ENCODE measurements around the gene STK35.

Gene STK35

DNA sequence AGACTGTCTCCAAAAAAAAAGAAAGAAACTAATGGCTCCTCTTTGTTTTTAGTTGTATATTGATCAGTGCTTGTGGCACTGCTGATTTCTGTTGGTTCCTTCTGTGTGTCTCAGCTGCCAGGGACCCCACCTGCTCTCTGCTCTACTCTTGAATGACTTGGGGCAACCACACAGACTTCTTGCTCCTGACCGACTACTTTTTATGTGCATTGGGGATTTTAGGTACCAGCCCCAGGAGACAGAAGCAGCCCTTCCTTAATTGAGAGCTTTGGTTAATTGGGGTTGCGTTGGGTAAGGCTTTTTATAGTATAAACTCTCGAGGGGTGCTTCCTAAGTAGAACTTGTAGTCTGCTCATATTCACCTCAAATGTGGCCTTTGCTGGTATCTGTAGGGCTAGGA, 6.9 kb downstream of the STK35 start:
- DNase-seq (ENCODE audit: low read depth) = no peak

DNA sequence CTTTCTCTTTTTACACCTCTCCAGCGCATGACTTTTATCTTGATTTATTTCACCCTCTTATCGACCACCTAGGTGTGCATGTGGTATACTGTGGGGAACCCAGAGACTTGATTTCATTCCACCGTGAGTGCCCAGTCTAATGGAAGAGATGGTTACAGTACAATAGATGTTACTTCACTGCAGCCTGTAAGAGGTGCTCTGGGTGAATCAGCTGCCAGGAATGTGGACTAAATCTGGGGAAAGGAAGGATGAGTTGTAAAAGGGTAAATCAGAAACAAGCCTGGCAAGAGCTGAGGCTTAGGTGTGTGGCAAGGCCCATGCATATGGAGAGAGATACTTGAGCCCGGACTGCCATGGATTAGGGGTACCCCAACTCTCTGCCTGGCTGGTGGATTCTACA, 7.4 kb downstream of the STK35 start:
- DNase-seq (ENCODE audit: low read depth) = no peak

DNA sequence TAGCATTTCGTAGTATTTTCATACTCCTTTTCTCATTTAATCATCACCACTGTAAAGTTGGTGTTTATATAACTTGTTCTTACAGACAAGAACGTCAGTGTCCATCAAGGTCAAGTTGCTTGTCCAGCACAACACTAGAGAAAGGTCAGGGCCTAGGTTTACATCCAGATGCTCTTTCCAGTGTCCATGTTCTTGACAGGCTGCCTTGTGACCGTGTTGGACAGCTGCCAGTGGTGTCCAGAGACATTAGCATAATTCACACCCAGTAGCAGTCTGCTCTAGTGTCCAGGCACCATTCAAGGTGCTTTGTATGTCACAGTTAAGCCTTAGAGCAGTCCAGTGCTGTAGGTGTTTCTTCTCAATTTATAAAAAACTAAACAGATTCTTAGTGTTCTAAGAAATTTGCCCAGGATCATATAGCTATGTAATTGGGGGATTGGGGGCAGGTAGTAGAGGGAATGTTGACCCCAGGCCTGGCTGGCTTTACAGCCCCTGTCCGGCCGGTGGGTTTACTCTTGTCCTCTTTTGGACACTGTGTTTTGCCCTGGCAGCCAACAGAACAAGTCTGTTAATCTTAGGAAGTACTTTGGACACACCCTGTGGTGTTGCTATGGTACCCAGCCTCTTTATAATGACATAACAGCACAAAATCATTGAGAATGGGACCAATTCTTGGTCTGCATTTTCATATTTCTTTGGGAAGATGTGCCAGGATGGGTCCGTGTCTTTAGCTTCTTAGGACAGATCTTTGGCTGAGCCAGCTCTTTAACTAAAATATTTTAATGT, 8.0 kb downstream of the STK35 start:
- no peak for DNase-seq (ENCODE audit: low read depth)

DNA sequence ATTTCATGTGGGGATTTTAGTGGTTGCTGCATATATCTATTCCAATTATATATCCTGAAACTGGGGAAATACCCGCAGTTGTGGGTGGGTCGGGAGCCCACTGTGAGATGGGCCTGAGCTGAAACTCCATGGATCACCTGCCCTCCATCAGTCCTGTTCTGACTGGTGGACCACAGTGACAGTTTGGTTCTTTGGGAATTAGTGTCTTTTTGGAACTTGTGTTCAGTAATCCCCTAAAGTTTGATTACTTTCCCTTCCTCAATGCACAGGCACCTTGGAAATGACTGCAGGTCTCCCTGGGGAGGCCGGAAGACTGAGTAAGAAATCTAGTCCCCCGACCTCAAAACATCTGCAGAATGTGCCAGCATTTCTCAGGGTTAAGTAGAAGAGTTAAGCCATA, 11.3 kb downstream of the STK35 start:
- DNase-seq (ENCODE audit: low read depth) = no peak

DNA sequence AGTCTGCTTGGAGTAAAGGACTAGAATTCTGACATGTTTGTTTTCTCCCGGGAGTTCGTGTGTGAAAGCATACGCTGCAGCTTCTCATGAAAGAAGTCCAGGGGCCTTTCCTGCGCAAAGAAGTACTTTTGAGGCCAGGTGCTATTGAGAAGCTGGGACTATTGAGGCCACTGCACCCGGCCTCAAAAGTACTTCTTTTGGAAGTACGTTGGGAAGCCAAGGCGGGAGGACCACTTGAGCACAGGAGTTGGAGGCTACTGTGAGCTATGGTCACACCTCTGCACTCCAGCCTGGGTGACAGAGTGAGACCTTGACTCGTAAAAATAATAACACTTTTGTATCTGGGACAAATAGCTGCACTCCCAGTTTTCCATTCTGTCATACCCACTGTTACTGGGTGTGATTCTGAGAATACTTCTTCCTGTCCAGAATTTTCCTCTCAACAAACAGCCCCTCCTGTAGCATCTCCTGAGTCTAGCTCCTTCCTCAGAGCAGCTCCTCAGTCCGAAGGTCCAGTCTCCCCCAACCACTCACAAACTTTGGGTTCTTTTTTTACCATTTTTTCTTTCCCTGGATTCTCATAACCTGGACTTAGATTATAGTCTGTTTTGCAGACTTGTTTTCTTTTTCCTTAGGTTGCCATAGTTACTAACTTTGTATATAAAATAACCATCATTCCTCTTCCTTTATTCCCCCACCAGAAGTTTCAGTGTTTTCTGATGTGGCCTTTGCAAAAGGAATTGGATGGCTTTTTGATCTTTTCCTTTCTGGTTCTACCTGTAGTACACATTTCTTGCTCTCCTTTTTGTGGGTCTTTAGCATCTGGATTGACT, 12.7 kb downstream of the STK35 start:
- DNase-seq (ENCODE audit: low read depth) = no peak

DNA sequence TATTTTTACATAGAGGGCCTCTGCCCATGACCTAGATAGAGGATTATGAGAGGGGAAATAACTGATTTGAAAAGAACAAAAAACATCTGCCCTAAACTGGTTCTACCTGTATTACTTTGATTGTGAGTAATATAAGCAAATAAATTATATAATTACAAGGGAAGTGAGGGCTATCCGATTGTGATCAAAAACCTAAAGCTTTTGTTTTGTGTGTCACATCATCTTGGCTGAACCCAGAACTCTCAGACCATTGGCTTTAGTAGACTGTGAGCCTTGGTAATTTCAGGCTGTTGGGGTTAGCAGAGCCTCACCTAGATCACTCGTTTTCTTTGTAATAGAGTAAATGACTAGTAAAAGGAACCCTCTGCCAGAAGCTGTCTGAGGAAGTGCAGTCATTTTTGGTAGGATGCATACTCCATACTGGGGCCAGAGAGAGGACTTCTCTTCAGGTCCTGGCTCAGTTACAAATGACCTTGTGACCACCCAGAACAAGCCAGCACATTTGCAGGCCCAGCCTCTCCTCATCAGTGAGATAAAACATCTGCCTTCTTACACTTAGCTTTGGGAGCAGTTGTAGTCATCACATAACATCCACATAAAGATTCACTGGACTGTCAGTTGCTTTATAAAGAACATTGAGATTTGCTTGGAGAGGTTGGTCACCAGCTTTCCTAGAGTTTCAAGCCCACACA, 13.5 kb downstream of the STK35 start:
- DNase-seq (ENCODE audit: low read depth) = no peak

DNA sequence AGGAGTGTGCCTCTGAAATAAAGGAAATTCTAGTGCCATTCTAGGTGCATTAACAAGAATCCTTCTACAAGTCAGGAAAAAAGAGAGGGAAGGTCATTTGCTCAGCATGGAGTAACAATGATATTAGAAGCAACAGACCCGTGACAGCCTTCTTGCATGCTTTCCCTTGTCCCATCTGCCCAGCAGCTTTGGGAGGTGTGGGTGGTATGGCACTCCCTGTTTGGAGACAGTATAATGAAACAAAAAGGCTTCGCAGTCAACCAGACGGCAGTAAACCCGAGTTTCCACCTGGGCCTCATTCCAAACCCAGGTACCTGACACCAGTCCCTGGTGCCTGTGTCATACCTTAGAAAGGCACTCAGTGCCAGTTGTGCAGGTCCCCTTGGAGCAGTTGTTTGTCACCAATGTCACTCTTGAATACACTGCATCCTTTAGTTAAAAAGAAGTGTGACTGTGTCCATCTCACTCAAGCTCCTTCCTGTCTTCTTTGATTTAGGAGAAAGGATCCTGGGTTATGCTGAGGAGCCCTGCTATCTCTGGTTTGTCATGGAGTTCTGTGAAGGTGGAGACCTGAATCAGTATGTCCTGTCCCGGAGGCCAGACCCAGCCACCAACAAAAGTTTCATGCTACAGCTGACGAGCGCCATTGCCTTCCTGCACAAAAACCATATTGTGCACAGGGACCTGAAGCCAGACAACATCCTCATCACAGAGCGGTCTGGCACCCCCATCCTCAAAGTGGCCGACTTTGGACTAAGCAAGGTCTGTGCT, 14.7 kb downstream of the STK35 start:
- no peak for DNase-seq (ENCODE audit: low read depth)

DNA sequence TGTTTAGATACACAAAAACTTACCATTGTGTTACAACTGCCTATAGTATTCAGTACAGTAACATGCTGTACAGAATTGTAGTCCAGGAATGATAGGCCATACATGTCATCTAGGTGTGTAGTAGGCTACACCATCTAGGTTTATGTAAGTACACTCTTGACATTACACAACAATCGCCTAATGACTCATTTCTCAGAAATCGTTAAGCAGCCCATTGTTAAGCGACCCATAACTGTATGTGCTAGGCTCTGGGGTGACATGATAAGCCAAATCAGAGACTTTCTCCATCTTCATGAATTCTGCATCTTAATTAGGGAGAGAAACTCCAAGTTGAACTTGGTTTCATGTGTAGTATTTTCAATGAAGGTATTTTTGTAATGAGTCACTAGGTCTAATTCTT, 17.2 kb downstream of the STK35 start:
- DNase-seq (ENCODE audit: low read depth) = no peak

DNA sequence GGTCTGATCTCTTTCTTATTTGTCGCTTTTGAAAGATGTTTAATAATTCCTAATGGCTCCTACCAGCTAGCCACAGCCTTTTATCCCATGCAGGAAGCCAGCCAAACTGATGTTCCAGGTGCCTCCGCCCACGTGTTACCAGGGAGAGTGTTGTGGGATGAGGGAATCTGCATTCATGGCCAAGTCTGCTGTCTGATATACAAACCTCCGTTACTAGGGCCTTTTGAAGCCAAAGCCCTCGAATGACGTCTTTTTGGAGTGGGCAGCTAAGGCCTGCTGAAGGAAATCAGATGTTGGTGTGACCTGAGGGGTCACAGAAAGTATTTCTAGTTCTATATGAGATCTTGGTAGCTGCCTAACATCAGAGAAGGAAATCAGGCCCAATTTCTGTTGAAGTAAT, 21.3 kb downstream of the STK35 start:
- no peak for DNase-seq (ENCODE audit: low read depth)

DNA sequence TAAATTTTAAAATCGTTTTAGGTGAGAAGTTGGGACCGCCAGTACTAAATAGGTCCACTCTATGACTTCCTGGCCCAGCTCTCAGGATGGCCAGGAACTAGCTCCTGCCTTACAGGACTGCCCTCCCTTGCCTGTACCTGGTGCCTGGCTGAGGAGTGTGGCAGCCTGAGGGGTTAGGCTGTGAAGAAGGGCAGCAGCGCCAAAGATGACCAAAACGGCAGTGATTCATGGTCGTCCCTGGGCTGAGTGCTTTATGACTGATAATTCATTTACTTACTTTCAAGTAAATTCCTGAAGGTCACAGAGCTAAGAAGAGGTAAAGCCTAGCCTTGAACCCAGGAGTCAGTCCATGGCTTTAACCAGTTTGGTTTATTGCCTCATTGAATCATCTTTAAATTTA, 22.1 kb downstream of the STK35 start:
- no peak for DNase-seq (ENCODE audit: low read depth)

DNA sequence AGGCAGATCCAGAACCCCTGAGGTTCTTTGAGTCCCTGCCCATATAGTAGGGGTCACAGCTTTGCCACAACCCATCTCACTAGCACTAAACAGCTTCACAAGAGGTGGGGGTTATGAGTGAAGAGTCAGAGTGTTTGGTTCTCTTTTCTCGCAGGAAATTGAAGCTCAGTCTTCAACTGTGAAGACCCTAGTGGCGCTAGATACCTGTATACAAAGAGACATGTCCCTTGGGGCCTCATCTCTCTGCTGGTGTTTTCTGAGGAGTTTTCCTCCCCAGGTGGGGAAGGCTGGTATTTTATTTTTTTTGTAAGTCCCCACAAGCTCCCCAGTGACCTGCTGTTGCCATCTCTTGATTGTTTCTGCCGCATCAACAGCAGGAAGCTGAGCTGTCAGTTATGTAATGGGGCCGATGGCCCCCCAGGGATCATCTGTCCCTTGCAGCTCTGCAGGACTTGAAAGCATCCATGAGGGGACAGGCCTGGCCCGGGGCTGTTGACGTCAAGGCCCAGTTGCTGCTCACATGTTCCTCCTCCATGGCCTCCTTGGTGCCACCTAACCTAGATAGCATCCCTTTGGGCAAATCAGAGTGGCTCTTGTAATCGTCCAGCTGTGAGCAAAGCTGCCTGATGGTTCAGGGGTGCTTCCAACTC, 23.1 kb downstream of the STK35 start:
- no peak for DNase-seq (ENCODE audit: low read depth)

DNA sequence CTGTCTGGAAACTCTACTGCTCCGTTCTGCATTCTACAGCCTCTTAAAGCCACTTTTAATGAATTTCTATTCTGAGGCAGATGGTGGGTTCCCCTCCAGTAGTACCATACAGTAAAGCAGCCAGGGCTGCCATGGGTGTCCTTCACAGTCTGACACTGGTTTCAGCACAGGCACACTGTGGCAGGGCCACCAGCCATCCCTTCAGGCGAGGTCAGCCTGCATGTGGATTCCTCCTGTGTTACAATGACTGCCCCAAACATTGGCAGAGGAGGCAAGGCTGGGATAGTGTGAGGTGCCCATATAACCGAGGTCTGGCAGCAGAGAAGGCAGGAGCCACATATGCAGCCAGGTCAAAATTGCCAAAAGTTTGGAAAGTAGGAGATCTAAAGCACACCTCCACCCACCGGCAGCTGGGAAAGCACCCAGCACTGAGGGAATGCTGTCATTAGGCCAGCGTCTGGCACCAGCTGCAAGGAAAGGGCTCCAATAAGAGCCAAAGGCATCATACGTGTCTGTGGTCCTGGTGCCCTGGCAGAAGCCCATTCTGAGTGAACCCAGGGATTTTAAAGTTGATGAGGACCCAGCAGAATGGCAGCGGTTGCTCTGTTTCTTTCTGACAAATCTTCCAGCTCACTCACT, 24.0 kb downstream of the STK35 start:
- no peak for DNase-seq (ENCODE audit: low read depth)

DNA sequence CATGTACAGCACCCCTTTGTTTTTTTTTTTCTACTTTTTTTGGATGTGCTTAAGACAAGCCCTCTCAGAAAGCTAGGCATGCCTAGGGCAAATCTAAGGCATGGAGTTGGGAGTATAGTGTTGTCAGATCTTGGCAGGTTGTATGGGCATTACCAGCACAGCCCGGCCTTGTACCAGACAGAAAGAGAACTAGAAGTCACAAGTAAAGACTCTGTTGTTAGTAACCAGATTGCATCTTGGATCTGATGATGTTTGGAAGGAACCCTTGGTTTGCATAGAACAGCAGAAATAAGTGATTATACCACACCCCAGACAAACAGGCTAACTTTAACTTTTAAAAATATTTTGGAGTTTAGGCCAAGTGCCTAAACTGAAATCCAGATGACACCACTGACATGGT, 25.6 kb downstream of the STK35 start:
- DNase-seq (ENCODE audit: low read depth) = no peak

DNA sequence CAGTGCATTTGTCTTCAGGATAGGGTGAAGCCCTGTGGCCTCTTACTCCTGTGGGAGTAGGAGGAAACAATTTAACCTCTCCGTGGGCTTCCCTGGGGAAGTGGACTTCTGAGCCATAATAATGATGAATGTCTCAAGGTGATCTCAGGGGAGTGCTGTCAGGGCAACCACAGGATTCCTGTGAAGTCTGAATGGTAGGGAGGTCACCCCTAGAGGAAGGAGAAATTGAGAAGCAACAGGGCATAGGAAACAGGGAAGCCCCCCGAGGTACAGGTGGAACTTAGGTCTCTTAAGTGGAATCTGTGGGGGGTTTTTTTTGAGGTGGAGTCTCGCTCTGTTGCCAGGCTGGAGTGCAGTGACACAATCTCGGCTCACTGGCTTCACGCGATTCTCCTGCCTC, 26.9 kb downstream of the STK35 start:
- DNase-seq (ENCODE audit: low read depth) = no peak

DNA sequence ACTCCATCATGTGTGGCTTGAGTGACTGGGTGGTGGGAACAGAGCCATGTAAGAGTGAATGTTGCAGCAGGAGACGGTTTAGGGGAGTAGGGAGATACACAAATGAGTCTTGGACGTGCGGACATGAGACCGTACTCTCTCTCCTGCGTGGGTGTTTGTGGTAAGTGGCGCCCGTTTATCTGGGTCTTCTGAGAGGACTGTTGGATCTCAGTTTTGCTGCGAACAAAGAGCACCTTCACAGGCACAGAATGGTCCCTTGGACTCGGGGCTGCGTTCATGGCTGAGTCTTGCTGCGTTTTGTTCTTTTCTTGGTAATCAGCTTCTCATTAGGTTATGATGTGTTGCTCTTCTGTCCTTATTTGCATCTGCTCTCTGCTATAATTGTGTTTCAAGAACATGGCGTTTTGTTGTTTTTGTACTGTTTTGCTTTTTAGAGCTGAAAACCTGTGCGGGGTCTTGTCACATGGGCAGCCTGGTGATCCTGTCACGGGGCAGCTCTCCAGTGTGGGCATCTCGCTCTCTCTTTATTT, 28.5 kb downstream of the STK35 start:
- DNase-seq (ENCODE audit: low read depth) = no peak

DNA sequence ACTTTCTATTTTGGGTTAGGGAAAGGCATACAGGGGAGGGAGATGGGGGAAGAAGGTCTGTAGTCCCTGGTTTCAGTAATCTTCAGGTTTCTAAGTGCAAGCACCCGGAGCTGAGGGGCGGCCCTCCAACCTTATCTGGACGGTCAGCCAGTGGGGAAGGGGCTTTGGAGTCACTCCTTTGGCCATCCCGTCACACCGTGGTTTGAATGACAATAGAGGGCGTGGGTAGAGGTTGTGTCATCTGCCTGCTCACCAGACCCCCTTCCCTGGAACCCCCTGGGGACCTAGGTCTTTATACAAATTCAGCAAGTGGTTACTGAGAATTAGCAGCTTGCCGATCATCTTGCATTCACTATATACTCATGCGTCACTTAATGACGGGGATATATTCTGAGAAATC, 29.1 kb downstream of the STK35 start:
- DNase-seq (ENCODE audit: low read depth) = no peak

DNA sequence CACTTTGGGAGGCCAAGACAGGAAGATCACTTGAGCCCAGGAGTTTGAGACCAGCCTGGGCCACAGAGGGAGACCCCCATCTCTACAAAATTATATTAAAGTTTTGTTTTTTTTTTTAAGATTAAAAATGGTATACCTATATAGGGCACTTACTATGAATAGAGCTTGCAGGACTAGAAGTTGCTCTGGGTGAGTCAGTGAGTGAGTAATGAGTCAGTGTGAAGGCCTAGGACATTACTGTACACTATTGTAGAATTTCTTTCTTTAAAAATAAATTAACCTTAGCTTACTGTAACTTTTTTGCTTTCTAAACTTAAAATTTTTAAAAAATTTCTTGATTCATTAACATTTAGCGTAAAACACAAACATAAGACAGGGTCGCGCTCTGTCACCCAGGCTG, 29.7 kb downstream of the STK35 start:
- DNase-seq (ENCODE audit: low read depth) = no peak

DNA sequence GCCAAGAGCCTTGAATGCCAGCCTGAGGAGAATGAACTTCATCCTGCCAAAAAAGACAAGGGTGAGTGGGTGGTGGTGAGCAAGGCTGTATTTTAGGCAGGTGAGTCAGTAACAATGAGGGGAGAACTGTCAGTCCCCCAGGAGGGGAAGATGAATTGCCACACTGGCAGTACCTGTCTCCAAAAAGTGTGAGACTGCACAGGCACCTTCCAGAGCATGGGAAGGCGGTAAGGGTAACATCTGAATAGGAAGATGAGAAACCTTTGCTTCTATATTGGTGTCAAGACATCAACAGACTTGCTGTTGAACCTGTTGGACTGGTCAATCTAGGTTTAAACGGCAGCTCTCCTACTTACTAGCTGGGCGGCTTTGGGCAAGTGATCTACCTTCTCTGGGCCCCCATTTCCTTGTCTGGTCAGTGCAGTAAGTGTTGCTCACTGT, 30.9 kb downstream of the STK35 start:
- no peak for DNase-seq (ENCODE audit: low read depth)

DNA sequence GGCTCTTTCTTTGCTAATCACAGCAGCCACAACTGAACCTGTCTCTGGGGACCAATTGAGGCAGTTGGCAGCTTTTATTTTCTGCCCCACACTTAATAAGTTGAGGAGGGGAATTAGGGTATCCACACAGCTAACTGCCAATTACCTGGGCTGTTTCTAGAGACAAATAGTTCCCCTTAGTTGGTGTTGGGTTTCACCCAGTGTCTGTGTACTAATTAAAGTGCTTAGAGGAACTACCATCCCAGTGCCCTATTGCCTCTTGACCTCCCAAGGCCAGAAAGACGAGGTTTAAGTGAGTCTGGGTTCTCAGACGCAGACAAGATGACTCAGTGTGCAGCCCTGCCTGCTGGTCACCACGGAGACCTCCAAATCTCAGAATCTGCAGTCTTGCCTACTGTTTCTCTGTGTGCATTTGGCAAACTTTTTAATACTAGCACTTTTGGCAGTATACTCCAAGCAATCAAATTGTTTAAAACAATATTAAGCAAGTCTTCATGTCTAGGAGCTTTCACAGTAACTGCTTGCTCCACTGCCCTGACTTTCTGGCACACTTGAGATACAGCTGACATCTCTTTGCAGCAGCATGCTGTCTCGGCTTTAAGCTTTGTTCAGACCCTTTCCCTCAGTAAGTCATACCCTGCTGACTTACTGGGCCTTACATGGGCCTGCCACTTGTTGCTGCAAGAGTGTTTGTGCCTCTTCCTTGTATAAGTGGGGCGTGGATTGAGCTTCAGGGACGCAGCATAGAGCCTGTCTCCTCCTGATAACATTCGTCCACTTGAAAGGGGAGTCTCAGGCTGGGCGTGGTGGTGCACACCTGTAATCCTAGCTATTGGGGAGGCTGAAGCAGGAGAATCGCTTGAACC, 31.9 kb downstream of the STK35 start:
- DNase-seq (ENCODE audit: low read depth) = no peak

DNA sequence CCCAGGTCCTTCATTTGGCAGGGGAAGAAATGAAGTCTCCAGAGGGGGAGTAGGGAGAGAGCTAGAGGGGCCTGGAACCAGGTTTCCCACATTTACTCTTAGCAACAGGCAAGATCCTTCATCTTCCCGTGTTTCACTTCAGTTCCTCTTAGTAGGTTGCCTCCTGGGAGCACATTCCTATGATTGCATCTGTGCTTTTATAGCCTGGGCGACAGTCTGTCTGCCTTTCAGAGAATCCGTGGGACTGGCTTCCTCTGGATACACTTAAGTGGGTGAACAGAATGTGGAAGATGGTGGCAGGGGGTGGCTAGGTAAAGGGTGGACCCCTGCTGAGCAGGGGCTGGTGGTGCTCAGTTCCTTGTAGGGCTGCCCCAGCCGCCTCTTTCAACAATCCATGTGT, 33.4 kb downstream of the STK35 start:
- no peak for DNase-seq (ENCODE audit: low read depth)
